GM12874 (cell line): ENCODE measurements around the gene CYTIP.

ENCODE experiments used
- TF ChIP-seq, protein P1 (sequence below): IDR thresholded peaks from 2 replicates; pipeline ENCODE4 v1.5.1; 2011; ENCODE audit warnings: low read depth, mild to moderate bottlenecking, control low read depth, low read length, moderate library complexity; ENCODE audit not compliant: insufficient read depth

The CYTIP gene

DNA sequence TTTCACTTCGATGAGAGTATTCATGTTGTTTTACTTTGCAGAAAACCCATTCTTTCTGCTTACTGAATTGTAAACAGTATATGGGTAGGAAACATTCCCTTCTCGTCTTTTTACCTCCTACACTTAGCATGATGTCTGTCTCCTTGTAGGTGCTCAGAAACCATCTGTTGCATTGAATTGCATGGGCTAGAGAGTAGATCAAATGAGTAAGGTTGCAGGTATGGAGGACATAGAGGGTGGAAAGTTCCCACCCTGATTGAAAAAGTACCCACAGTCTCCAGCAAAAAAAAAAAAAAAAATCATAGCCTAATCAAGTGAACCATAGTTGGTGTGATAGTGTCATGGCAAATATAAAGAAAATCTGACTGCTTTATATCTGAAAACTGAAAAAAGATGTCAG, 1.7 kb downstream of the CYTIP start:
- TF ChIP-seq, protein P1, sequence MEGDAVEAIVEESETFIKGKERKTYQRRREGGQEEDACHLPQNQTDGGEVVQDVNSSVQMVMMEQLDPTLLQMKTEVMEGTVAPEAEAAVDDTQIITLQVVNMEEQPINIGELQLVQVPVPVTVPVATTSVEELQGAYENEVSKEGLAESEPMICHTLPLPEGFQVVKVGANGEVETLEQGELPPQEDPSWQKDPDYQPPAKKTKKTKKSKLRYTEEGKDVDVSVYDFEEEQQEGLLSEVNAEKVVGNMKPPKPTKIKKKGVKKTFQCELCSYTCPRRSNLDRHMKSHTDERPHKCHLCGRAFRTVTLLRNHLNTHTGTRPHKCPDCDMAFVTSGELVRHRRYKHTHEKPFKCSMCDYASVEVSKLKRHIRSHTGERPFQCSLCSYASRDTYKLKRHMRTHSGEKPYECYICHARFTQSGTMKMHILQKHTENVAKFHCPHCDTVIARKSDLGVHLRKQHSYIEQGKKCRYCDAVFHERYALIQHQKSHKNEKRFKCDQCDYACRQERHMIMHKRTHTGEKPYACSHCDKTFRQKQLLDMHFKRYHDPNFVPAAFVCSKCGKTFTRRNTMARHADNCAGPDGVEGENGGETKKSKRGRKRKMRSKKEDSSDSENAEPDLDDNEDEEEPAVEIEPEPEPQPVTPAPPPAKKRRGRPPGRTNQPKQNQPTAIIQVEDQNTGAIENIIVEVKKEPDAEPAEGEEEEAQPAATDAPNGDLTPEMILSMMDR, result no peak

GRCh38 chr2:157441072-157441454, 2.8 kb downstream of the CYTIP start:
- TF ChIP-seq, protein P1, result no peak

DNA sequence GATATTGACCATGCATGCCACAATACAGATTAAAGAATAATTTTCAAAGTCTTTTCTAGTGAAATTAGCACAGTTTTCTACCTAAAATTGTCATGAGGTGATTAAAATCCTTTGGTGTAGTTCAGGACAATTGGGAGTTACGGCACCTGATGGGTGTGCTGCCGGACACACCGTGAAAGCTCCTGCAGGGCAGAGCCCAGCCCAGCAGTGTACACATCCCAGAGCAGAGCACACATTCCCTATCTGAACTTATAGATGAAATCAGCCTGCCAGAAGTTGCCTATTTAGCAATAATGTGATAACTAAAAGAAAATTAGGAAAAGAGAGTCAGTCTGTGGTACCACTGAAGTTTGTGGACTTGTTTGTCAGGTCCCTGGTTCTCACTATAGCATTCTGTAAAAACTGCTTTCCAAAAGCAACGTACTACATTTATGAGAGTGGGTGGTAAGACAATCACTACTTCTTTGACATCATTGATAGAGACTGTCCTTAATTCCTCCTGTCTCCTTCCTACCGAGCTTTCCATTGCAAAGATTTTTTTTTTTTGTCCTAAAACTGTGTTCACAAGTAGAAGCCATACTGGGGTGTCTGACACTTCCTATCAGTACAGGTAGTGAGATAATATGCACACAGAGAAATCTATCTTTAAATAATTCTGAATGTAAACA, 3.4 kb downstream of the CYTIP start:
- TF ChIP-seq, protein P1, result no peak

DNA sequence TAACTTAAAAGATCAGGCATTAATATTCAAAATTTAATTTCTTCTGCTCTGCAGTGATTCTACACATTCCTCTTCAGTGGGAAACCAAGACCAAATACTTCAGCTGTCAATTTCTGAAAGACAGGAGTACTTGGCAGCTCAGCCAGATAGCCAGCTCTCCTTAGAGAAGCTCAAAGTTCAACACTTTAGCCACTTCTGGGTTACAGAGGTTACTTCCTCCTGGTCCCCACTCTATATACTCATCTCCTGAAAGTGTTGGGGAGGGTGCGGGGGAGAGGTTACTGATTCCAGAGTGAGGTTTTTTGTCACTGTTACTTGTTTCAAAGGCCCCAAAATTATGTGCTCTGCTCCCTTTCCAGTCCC, 4.1 kb downstream of the CYTIP start:
- TF ChIP-seq, protein P1, result no peak

DNA sequence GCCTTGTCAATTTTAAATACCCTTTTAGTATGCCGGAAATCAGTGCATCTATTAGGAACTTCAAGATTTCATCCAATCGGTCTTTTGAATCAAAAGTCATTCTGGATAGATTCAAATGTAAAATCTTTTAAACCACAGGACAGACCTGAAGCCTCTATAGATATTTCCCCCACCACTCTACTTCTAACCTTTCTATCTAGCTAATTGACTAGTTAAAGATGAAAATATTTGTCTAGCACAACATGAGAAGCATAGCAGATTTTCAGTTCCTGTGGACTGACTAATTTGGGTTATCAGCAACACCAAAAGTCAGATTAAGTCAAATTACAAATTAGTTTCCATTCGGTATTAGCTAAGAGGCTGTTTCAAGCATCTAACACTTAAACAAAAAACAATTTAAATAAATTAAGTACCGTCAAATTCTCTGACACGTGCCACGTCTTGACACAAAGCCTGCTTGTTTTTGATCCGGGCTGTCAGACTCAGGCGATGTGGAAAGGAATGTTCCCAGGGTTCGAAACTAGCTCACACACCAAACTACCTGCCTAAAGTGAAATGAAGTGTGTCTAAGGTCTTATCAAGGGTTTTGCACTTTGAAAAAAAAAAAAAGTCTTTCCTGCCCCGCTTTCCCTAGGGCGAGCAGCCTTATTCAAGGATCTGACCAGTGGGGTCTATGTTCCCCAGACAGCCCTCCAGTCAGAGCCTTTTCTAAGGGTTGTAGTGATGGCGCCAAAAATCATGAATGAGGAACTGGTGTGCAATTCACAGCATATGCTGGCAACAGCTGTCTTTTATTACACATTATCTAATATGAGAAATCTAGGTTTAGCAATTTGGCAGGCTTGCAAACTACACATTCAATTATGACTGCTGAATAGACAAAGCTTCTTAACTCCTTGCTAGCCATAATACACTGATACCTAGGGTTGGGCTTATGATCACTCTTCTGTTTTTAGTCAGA, 4.7 kb downstream of the CYTIP start:
- TF ChIP-seq, protein P1, result no peak

DNA sequence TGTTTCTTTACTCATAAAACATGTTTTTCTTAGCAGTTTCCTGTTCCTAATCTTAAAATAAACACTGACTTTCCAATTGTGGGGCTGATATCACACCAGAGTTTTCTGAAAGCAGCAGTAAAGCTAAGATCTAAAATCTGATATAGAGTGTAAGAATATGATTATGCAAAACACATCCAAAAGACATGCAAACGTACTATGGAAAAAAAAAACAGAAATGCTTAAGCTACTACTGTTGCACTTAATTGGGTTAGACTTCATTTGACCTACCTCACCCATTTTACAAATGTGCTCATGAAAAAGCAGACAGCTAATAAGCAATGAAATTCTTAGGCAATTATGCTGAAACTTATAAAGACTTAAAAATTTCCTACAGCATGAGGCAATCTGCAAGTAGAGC, 10.5 kb downstream of the CYTIP start:
- TF ChIP-seq, protein P1, result no peak

- TF ChIP-seq, protein P1, result no peak
These were observed 11.3 kb downstream of the CYTIP start for GRCh38 chr2:157432475-157433106.
